Measurements from ENCODE around the gene TYW1B.
A peak's percentile ranks its signal among the peaks of the same experiment; 100 is the strongest.
"Not testable (repeated sequence)": the region's sequence is repeated elsewhere in the genome, so short reads cannot be mapped to it uniquely, and the experiment has no call there.

TYW1B gene

GRCh38 chr7:72816370-72817157 is 11.4 kb downstream of the TYW1B start:
- not testable (repeated sequence) for DNase-seq

GRCh38 chr7:72810437-72810836 is 17.6 kb downstream of the TYW1B start:
- DNase-seq = not testable (repeated sequence)

- DNase-seq = not testable (repeated sequence)
Measured at GRCh38 chr7:72808511-72808910, 19.5 kb downstream of the TYW1B start.

DNA sequence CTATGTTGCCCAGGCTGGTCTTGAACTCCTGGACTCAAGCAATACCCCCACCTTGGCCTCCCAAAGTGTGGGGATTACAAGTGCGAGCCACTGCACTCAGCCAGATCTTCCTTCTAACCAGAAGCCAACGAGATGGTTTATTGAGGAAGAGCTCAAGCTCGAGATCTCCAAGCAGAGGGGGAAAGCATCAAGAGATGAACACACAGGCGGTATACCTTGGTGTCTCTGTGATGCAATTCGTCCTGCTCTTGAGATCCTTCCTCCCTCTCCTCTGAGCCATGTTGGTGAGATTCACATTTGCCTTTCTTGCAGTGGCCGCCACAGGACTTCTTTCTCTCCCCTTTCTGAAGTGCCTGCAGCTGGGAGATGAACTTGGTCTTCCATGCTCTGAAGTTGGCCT is 21.1 kb downstream of the TYW1B start:
- DNase-seq = not testable (repeated sequence)

GRCh38 chr7:72805526-72806494 is 22.2 kb downstream of the TYW1B start:
- peak in 1 of 56 donors; percentile 1 for DNase-seq

GRCh38 chr7:72803778-72804177 is 24.2 kb downstream of the TYW1B start:
- not testable (repeated sequence) for DNase-seq

- DNase-seq = not testable (repeated sequence)
Measured at GRCh38 chr7:72801564-72801963, 26.4 kb downstream of the TYW1B start.

GRCh38 chr7:72795401-72795800 is 32.6 kb downstream of the TYW1B start:
- DNase-seq = not testable (repeated sequence)

GRCh38 chr7:72793791-72794190 is 34.2 kb downstream of the TYW1B start:
- no peak for DNase-seq

GRCh38 chr7:72790698-72791060 is 37.3 kb downstream of the TYW1B start:
- not testable (repeated sequence) for DNase-seq

GRCh38 chr7:72790048-72790697 is 37.8 kb downstream of the TYW1B start:
- peak in 44 of 56 donors; percentile 0 to 82 (median 33) for DNase-seq

DNA sequence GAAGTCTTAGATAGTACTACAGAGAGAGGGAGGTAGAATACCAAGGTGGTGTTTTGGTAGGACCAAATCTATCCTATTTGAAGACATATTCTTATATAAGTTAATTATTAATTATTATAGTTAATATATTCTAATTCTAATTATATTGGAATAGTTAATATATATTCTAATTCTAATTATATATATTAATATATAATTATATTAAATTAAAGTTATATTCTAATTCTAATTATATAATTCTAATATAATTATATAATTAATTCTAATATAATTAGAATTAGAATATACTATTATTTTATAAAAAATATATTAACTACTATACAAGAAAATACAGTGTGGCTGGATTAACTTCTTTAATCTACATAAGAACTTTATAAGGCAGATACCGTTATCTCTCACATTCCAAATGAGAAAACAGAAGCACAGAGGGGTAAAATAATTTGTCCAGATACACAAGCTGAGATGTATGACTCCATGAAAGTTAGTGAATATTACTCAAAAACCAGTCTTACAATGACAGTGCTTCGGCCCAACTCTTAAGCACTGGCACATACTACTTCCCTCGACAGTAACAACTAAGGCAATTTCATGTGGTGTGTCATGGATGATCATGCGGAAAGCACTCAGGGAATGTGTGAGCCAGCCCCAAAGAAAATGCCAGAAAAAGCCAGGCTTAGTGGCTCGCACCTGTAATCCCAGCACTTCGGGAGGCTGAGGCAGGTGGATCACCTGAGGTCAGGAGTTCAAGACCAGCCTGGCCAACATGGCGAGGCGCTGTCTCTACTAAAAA is 42.6 kb downstream of the TYW1B start:
- DNase-seq = no peak

DNA sequence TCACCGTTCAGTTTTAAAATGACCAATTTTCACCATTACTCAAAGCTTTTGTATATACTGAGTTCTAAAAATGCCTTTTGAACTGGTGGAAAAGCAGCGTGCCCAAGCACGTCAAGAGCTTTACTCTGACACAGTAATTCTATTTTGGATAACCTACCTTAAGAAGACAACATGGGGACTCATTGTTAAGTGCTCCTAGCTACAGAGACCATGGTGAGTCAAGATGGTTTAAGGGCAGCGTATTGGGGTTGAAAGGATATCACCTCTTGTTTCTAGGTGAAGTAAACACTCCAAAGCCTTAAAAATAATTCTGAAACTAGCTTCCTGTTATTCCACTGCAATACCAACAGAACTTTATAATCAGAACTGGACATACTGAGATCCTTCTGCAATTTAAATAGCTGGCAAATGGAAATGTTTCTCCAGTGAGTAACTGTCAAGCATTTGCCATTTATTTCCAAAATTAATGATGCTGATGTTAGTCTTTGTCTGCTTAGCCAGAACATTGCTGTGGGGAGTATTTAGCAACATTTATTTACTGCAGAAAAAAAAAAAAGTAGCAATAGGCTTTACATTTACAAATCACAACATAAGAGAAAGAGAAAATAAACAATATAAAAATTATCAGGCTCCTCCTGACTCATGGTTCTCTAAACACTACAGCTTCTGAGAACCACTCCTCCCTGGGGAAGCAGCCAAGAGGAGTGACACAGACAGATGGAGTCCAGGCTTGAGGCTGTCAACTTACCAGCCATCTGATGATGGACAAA is 44.2 kb downstream of the TYW1B start:
- peak in 18 of 56 donors; percentile 0 to 43 (median 8) for DNase-seq

DNA sequence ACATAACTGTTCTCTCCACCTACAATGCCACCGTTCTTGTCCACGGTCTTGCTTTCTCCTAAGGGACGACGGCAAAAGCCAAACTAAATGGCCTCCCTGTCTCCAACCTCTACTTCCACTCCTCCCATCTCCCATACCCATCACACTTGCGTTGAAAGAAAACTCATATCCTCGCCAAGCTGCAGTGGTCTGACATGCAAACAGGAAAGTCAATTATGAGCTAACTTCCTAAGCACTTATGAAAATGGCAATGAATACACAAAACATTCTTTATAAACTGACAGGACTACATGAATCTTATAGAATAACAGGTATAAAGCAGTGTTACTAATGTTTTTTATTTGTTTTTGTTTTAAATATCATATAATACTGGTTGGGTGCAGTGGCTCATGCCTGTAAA is 46.4 kb downstream of the TYW1B start:
- DNase-seq = no peak

GRCh38 chr7:72781161-72781560 is 46.8 kb downstream of the TYW1B start:
- no peak for DNase-seq

DNA sequence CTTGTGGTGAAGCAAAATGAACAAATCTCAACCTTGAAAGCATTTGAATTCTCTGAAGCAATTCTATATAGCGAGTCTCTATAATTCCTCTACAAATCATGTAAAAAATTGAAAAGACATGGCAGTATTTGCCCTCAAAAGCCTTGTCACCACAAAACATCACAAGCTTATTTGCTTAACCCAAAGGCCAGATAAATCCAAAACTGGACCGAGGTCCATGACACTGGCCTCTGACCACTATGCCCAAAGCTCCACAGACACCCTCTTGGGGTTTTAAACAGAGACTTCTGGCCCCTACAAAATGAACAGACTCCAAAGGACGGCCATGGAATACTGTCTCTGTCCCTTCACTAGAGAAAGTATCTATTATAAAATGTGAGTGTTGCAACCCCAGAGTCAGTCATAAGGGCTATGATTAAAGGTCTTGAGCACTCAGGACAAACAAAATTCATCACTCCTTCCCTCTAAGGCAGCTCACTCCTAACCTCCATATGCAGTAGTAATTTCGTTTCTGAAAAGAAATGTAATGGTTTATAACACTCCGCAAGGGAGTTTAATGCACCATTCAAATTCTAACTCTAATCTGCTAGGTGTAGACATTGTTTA is 47.6 kb downstream of the TYW1B start:
- not testable (repeated sequence) for DNase-seq

DNA sequence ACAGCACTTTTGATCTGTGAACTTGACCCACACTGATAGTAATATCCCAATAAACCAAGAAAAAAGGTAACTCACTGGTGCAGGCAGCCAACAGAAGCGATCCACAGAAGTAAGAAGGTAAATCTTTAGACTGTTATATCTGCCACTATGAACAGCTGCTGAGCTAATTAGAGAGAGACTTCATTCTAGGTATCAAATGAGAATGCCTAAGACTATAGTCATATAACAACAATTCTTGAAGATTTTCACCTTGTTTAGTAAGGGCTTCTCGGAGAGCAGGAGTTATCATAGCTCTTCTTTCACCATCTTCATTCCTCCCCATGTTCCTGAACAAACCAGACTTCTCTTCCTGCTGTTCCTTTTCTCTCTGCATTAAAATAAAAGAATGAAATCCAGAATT is 50.8 kb downstream of the TYW1B start:
- not testable (repeated sequence) for DNase-seq

- DNase-seq = not testable (repeated sequence)
Measured at GRCh38 chr7:72772627-72773026, 55.4 kb downstream of the TYW1B start.

GRCh38 chr7:72766994-72767393 is 61.0 kb downstream of the TYW1B start:
- not testable (repeated sequence) for DNase-seq

GRCh38 chr7:72760602-72761001 is 67.4 kb downstream of the TYW1B start:
- no peak for DNase-seq
